Activated CD4-positive, alpha-beta T cell treated with anti-CD3 and anti-CD28 coated beads, Interleukin-2, amount 10 ng/mL, durations not matched to agents 7 days and 5 days (primary cell): ENCODE measurements around the gene FA2H. TPM values are rescaled to one million over a fixed set of nuclear protein-coding genes. Genes with fewer than 3 reads are reported as not detected.
"Not testable (repeated sequence)": the region's sequence is repeated elsewhere in the genome, so short reads cannot be mapped to it uniquely, and the experiment has no call there.

Source experiments
- CTCF ChIA-PET: fragments of 350-600 bp; sonication (Branson Sonifier 250); formaldehyde crosslinking; loops from one replicate; lab custom pipeline; 2021; ENCODE audit warnings: antibody characterized with exemption; lab: Charles Lee
- POLR2A ChIA-PET: fragments of 350-600 bp; sonication (Branson Sonifier 250); formaldehyde crosslinking; loops from one replicate; lab custom pipeline; 2021; ENCODE audit warnings: antibody characterized with exemption; lab: Charles Lee
- DNase-seq: peaks from one replicate; pipeline ENCODE4 v3.0.0-alpha.2; 2020
- H3K27ac Mint-ChIP-seq: one replicate; pipeline ENCODE4 v1.8.0; 2021; ENCODE audit warnings: mild to moderate bottlenecking, moderate library complexity, mixed read lengths
- H3K27me3 Mint-ChIP-seq: one replicate; pipeline ENCODE4 v1.8.0; 2021; ENCODE audit warnings: mixed read lengths
- H3K36me3 Mint-ChIP-seq: one replicate; pipeline ENCODE4 v1.8.0; 2021; ENCODE audit warnings: low read depth, mixed read lengths
- H3K4me1 Mint-ChIP-seq: one replicate; pipeline ENCODE4 v1.8.0; 2021; ENCODE audit warnings: mixed read lengths
- H3K4me3 Mint-ChIP-seq: one replicate; pipeline ENCODE4 v1.8.0; 2021; ENCODE audit warnings: mild to moderate bottlenecking, moderate library complexity, mixed read lengths
- H3K9me3 Mint-ChIP-seq: one replicate; pipeline ENCODE4 v1.8.0; 2021; ENCODE audit warnings: mixed read lengths
- total RNA-seq, 2 experiments: library from RNA; stranded (reverse); gene quantifications; one replicate each; pipeline ENCODE4 v1.2.3, GENCODE V29; 2021

FA2H gene
- total RNA-seq, 2 experiments from 2014 or later, result 0.21 TPM; not detected in 1

- POLR2A ChIA-PET, result interaction anchor here (0.5 kb wide), 1 partner anchor 661 kb away, joined by 4 read pairs; no protein-coding TSS in a partner anchor
- no peak for DNase-seq
- H3K36me3 Mint-ChIP-seq, result peaks cover 3% of the 10 kb centered on the region
- peaks cover 4% of the 10 kb centered on the region for H3K27me3 Mint-ChIP-seq
- CTCF ChIA-PET, result interaction anchor here (1.2 to 1.4 kb wide), 4 partner anchors 10 to 17 kb away, joined by 3 to 6 read pairs (median 4); no protein-coding TSS in a partner anchor
- peaks cover 17% of the 10 kb centered on the region for H3K9me3 Mint-ChIP-seq
- H3K27ac Mint-ChIP-seq, result no peak overlapping the region
- peaks cover 5% of the 10 kb centered on the region for H3K4me1 Mint-ChIP-seq
- no peak overlapping the region for H3K4me3 Mint-ChIP-seq
Measured at GRCh38 chr16:74724820-74725549, 49.6 kb downstream of the FA2H start.

- CTCF ChIA-PET, result interaction anchor here (1.0 to 1.2 kb wide), 3 partner anchors 10 to 15 kb away, joined by 3 to 4 read pairs (median 3); no protein-coding TSS in a partner anchor
- no peak overlapping the region for H3K4me3 Mint-ChIP-seq
- peaks cover 3% of the 10 kb centered on the region for H3K36me3 Mint-ChIP-seq
- POLR2A ChIA-PET, result no interaction called here
- H3K27me3 Mint-ChIP-seq, result peaks cover 4% of the 10 kb centered on the region
- H3K4me1 Mint-ChIP-seq, result no peaks in the 10 kb centered on the region
- no peak for DNase-seq
- H3K9me3 Mint-ChIP-seq, result peaks cover 17% of the 10 kb centered on the region
- H3K27ac Mint-ChIP-seq, result no peak overlapping the region
Measured at GRCh38 chr16:74723256-74723655, 51.4 kb downstream of the FA2H start.

- CTCF ChIA-PET, result interaction anchor here (0.5 to 1.2 kb wide), 3 partner anchors 13 to 356 kb away, joined by 3 to 4 read pairs (median 4); no protein-coding TSS in a partner anchor
- H3K4me3 Mint-ChIP-seq, POLR2A ChIA-PET, H3K36me3 Mint-ChIP-seq, H3K4me1 Mint-ChIP-seq, DNase-seq, H3K27me3 Mint-ChIP-seq, H3K27ac Mint-ChIP-seq: not testable (repeated sequence)
- peaks cover 13% of the 10 kb centered on the region for H3K9me3 Mint-ChIP-seq
Measured at GRCh38 chr16:74722156-74722555, 52.5 kb downstream of the FA2H start.

GRCh38 chr16:74721716-74722115, 52.9 kb downstream of the FA2H start:
- no peak for DNase-seq
- peaks cover 8% of the 10 kb centered on the region for H3K9me3 Mint-ChIP-seq
- H3K4me3 Mint-ChIP-seq, result no peak overlapping the region
- no peak overlapping the region for H3K27ac Mint-ChIP-seq
- ChIA-PET CTCF (interaction anchor here (0.5 to 0.7 kb wide), 2 partner anchors 21 to 357 kb away, joined by 3 to 4 read pairs; no protein-coding TSS in a partner anchor), POLR2A (no interaction called here)
- peaks cover 3% of the 10 kb centered on the region for H3K36me3 Mint-ChIP-seq
- H3K27me3 Mint-ChIP-seq, result peaks cover 4% of the 10 kb centered on the region
- no peaks in the 10 kb centered on the region for H3K4me1 Mint-ChIP-seq

GRCh38 chr16:74720579-74720978, 54.0 kb downstream of the FA2H start:
- H3K4me3 Mint-ChIP-seq, result no peak overlapping the region
- ChIA-PET POLR2A (no interaction called here), CTCF (interaction anchor here (1.5 kb wide), 1 partner anchor 8 kb away, joined by 4 read pairs; no protein-coding TSS in a partner anchor)
- H3K36me3 Mint-ChIP-seq, result no peaks in the 10 kb centered on the region
- DNase-seq, result no peak
- no peaks in the 10 kb centered on the region for H3K9me3 Mint-ChIP-seq
- H3K4me1 Mint-ChIP-seq, result no peaks in the 10 kb centered on the region
- peaks cover 4% of the 10 kb centered on the region for H3K27me3 Mint-ChIP-seq
- H3K27ac Mint-ChIP-seq, result no peak overlapping the region

GRCh38 chr16:74718741-74719610, 55.6 kb downstream of the FA2H start:
- Mint-ChIP-seq H3K9me3 (no peaks in the 10 kb centered on the region), H3K27me3 (peaks cover 4% of the 10 kb centered on the region), H3K4me1 (no peaks in the 10 kb centered on the region), H3K4me3 (no peak overlapping the region), H3K27ac (no peak overlapping the region), H3K36me3 (no peaks in the 10 kb centered on the region)
- no peak for DNase-seq
- POLR2A ChIA-PET, result no interaction called here
- CTCF ChIA-PET, result interaction anchor here (0.6 to 1.5 kb wide), 3 partner anchors 9 to 392 kb away, joined by 3 to 4 read pairs (median 3); no protein-coding TSS in a partner anchor

GRCh38 chr16:74718140-74718539, 56.5 kb downstream of the FA2H start:
- POLR2A ChIA-PET, result no interaction called here
- Mint-ChIP-seq H3K4me3 (no peak overlapping the region), H3K27ac (no peak overlapping the region), H3K36me3 (no peaks in the 10 kb centered on the region), H3K4me1 (no peaks in the 10 kb centered on the region), H3K27me3 (peaks cover 4% of the 10 kb centered on the region), H3K9me3 (no peaks in the 10 kb centered on the region)
- CTCF ChIA-PET, result interaction anchor here (1.0 kb wide), 1 partner anchor 393 kb away, joined by 3 read pairs; no protein-coding TSS in a partner anchor
- no peak for DNase-seq

GRCh38 chr16:74717367-74717766, 57.3 kb downstream of the FA2H start:
- H3K36me3 Mint-ChIP-seq, result no peaks in the 10 kb centered on the region
- CTCF ChIA-PET, result no interaction called here
- DNase-seq, result no peak
- no peak overlapping the region for H3K27ac Mint-ChIP-seq
- H3K9me3 Mint-ChIP-seq, result no peaks in the 10 kb centered on the region
- H3K4me1 Mint-ChIP-seq, result no peaks in the 10 kb centered on the region
- H3K4me3 Mint-ChIP-seq, result no peak overlapping the region
- H3K27me3 Mint-ChIP-seq, result peaks cover 4% of the 10 kb centered on the region
- POLR2A ChIA-PET, result no interaction called here

GRCh38 chr16:74716355-74716754, 58.3 kb downstream of the FA2H start:
- Mint-ChIP-seq H3K4me1 (no peaks in the 10 kb centered on the region), H3K4me3 (no peak overlapping the region), H3K36me3 (no peaks in the 10 kb centered on the region), H3K27ac (no peak overlapping the region), H3K27me3 (peaks cover under 1% of the 10 kb centered on the region), H3K9me3 (no peaks in the 10 kb centered on the region)
- ChIA-PET CTCF (interaction anchor here (2.5 kb wide), 1 partner anchor 8 kb away, joined by 6 read pairs; no protein-coding TSS in a partner anchor), POLR2A (no interaction called here)
- DNase-seq, result no peak

GRCh38 chr16:74713876-74714275, 60.7 kb downstream of the FA2H start:
- CTCF ChIA-PET, result interaction anchor here (1.3 kb wide), 2 partner anchors 9 to 13 kb away, joined by 3 read pairs; partner anchors contain the start of gene MLKL
- DNase-seq, result no peak
- Mint-ChIP-seq H3K4me3 (no peak overlapping the region), H3K36me3 (no peaks in the 10 kb centered on the region), H3K27ac (no peak overlapping the region), H3K9me3 (no peaks in the 10 kb centered on the region), H3K4me1 (peaks cover 4% of the 10 kb centered on the region), H3K27me3 (no peaks in the 10 kb centered on the region)
- POLR2A ChIA-PET, result no interaction called here

GRCh38 chr16:74713325-74713724, 61.3 kb downstream of the FA2H start:
- peaks cover 4% of the 10 kb centered on the region for H3K4me1 Mint-ChIP-seq
- CTCF ChIA-PET, result interaction anchor here (1.1 to 2.6 kb wide), 4 partner anchors 10 to 18 kb away, joined by 3 to 12 read pairs (median 3); partner anchors contain the start of gene MLKL

GRCh38 chr16:74711938-74712337, 62.7 kb downstream of the FA2H start:
- Mint-ChIP-seq H3K9me3 (no peaks in the 10 kb centered on the region), H3K27me3 (no peaks in the 10 kb centered on the region), H3K36me3 (no peaks in the 10 kb centered on the region), H3K4me3 (no peak overlapping the region), H3K4me1 (peaks cover 4% of the 10 kb centered on the region), H3K27ac (no peak overlapping the region)
- POLR2A ChIA-PET, result interaction anchor here (0.6 kb wide), 1 partner anchor 163 kb away, joined by 3 read pairs; no protein-coding TSS in a partner anchor
- CTCF ChIA-PET, result interaction anchor here (1.6 to 2.6 kb wide), 3 partner anchors 10 to 151 kb away, joined by 3 to 12 read pairs (median 7); partner anchors contain the start of gene MLKL
- no peak for DNase-seq

More at GRCh38 chr16:74713325-74713724, 61.3 kb downstream of the FA2H start:
- Mint-ChIP-seq H3K4me3 (no peak overlapping the region), H3K9me3 (no peaks in the 10 kb centered on the region), H3K27me3 (no peaks in the 10 kb centered on the region), H3K36me3 (no peaks in the 10 kb centered on the region), H3K27ac (no peak overlapping the region)
- POLR2A ChIA-PET, result interaction anchor here (0.6 kb wide), 1 partner anchor 463 kb away, joined by 3 read pairs; no protein-coding TSS in a partner anchor
- DNase-seq, result no peak
